HepG2 (cell line): ENCODE results near the gene GOLGA6D. TPM values are rescaled to one million over a fixed set of nuclear protein-coding genes. Genes with fewer than 3 reads are reported as not detected.

Source experiments
- ATF7-NPFF ChIP-seq: sonication (generic); formaldehyde crosslinking; IDR thresholded peaks from 2 replicates; pipeline ENCODE4 v1.8.1; 2023; ENCODE audit warnings: mild to moderate bottlenecking, low read depth, missing genetic modification reagents, moderate library complexity
- CHD2 ChIP-seq: IDR thresholded peaks from 2 replicates; pipeline ENCODE4 v1.6.1; 2011; ENCODE audit warnings: low read depth, low read length, improper control_type of control experiment
- FOXK1 ChIP-seq: sonication (generic); formaldehyde crosslinking; IDR thresholded peaks from 2 replicates; pipeline ENCODE4 v1.4.0; 2020; ENCODE audit warnings: low read depth, missing genetic modification reagents, borderline replicate concordance
- GABPA ChIP-seq, 2 experiments: IDR thresholded peaks; 2 replicates each; pipeline ENCODE4 v1.6.1; 2011 to 2016; ENCODE audit warnings: low read depth in 2 of 2, low read length in 1 of 2, missing biosample characterization in 1 of 2, missing genetic modification characterization in 1 of 2
- JUNB ChIP-seq: sonication (generic); formaldehyde crosslinking; IDR thresholded peaks from 2 replicates; pipeline ENCODE4 v1.8.0; 2022; ENCODE audit warnings: missing genetic modification reagents, mild to moderate bottlenecking, borderline replicate concordance
- NBN ChIP-seq: fragments of 450-650 bp; conservative IDR thresholded peaks from 2 replicates; pipeline ENCODE4 v1.6.1; 2017
- NONO ChIP-seq, 2 experiments: fragments of 450-650 bp in 1 of 2; sonication (generic) in 1 of 2; formaldehyde crosslinking in 1 of 2; IDR thresholded peaks in 1 of 2; conservative IDR thresholded peaks in 1 of 2; 2 replicates each; pipeline versions ENCODE4 v1.6.1 to v1.8.0; 2017 to 2022; ENCODE audit warnings: mild to moderate bottlenecking in 1 of 2, missing genetic modification reagents in 1 of 2, moderate library complexity in 1 of 2
- REPIN1 ChIP-seq: sonication (generic); formaldehyde crosslinking; IDR thresholded peaks from 2 replicates; pipeline ENCODE4 v1.8.0; 2022; ENCODE audit warnings: missing genetic modification reagents, low read depth, mild to moderate bottlenecking, borderline replicate concordance
- SNAPC2 ChIP-seq: sonication (generic); formaldehyde crosslinking; IDR thresholded peaks from 2 replicates; pipeline ENCODE4 v1.8.1; 2022; ENCODE audit warnings: mild to moderate bottlenecking, missing genetic modification reagents
- SPEN ChIP-seq: sonication (generic); formaldehyde crosslinking; IDR thresholded peaks from 2 replicates; pipeline ENCODE4 v1.5.1; 2020; ENCODE audit warnings: low read depth, mild to moderate bottlenecking, missing genetic modification reagents
- TSC22D2 ChIP-seq: sonication (generic); formaldehyde crosslinking; IDR thresholded peaks from 2 replicates; pipeline ENCODE4 v1.5.1; 2020; ENCODE audit warnings: missing genetic modification reagents, mild to moderate bottlenecking, borderline replicate concordance
- WIZ ChIP-seq: sonication (generic); formaldehyde crosslinking; IDR thresholded peaks from 2 replicates; pipeline ENCODE4 v1.5.1; 2020; ENCODE audit warnings: mild to moderate bottlenecking, missing genetic modification reagents
- ZNF44 ChIP-seq: sonication (generic); formaldehyde crosslinking; IDR thresholded peaks from 2 replicates; pipeline ENCODE4 v1.5.1; 2020; ENCODE audit warnings: mild to moderate bottlenecking, missing genetic modification reagents
- ZNF451 ChIP-seq: sonication (generic); formaldehyde crosslinking; IDR thresholded peaks from 2 replicates; pipeline ENCODE4 v1.5.0; 2020; ENCODE audit warnings: mild to moderate bottlenecking, missing genetic modification reagents
- polyA plus RNA-seq, 8 experiments: library from polyadenylated mRNA; depleted of rRNA in 3 of 8; stranded (reverse) in 7 of 8; unstranded in 1 of 8; fragments of >200 nt; fragmentation: Illumina TruSeq in 4 of 8; extraction: Trizol in 4 of 8; gene quantifications; 2 replicates each; pipeline versions ENCODE4 v1.2.1 to v1.2.3, GENCODE V29; 2011 to 2016; ENCODE audit warnings: low read depth in 4 of 8, missing spikeins in 1 of 8, mixed read lengths in 1 of 8; ENCODE audit not compliant: insufficient read depth in 1 of 8
- total RNA-seq, 5 experiments: library from RNA; depleted of rRNA; stranded (reverse); fragments of >200 nt; fragmentation: Illumina TruSeq; extraction: Trizol; gene quantifications; 2 replicates each; pipeline ENCODE4 v1.2.3, GENCODE V29; 2016; ENCODE audit warnings: low read depth in 1 of 5
- TF ChIP-seq, protein P1 (sequence below): sonication (generic); formaldehyde crosslinking; IDR thresholded peaks from 2 replicates; pipeline ENCODE4 v1.5.0; 2020; ENCODE audit warnings: missing genetic modification reagents
- TF ChIP-seq, protein P2 (sequence below): sonication (generic); formaldehyde crosslinking; IDR thresholded peaks from 2 replicates; pipeline ENCODE4 v1.4.0; 2020; ENCODE audit warnings: missing genetic modification reagents
- TF ChIP-seq, protein P3 (sequence below): sonication (generic); formaldehyde crosslinking; IDR thresholded peaks from 2 replicates; pipeline ENCODE4 v1.5.0; 2020; ENCODE audit warnings: mild to moderate bottlenecking, missing genetic modification reagents
- TF ChIP-seq, protein P4 (sequence below): sonication (generic); formaldehyde crosslinking; IDR thresholded peaks from 2 replicates; pipeline ENCODE4 v1.4.0; 2020; ENCODE audit warnings: missing genetic modification reagents

GOLGA6D gene
- total and polyA plus RNA-seq, 2 of the 13 experiments (the other 11 are each of a cell fraction or from before 2014, with no cell fraction given), result 0.04 TPM; not detected in 1

DNA sequence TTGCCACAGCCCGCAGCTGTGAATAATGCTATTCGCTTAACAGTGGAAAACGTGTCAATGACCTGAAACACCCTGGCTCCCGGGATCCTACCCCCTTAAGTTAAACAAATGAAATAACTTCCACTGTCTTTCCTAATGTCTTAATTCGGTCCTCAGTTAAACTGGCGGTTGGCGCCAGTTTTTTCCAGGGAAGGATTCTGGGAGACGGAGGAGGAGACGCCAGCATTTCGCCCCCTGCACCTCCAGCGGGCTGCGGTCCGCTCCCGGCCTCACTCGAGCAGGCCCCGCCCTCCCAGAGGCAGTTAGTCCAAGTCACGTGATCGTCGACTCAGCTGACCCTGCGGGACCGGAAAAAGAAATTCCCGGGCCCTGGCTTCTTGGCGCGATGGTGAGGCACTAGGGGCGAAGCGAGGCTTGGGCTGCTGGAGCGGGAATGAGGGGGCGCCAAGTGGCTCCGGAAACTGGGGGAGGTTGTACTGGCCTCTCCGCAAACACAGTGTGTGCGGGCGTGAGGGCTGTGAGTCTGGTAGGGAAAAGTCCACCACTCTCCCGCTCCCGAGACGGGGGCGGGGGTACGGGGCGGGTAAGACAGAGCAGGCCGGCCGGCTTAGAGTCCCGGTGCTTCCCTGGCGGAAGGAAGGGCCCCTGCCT, 53.2 kb downstream of the GOLGA6D start, which contains the start of gene COMMD4 (continued):
- TF ChIP-seq, protein P1, sequence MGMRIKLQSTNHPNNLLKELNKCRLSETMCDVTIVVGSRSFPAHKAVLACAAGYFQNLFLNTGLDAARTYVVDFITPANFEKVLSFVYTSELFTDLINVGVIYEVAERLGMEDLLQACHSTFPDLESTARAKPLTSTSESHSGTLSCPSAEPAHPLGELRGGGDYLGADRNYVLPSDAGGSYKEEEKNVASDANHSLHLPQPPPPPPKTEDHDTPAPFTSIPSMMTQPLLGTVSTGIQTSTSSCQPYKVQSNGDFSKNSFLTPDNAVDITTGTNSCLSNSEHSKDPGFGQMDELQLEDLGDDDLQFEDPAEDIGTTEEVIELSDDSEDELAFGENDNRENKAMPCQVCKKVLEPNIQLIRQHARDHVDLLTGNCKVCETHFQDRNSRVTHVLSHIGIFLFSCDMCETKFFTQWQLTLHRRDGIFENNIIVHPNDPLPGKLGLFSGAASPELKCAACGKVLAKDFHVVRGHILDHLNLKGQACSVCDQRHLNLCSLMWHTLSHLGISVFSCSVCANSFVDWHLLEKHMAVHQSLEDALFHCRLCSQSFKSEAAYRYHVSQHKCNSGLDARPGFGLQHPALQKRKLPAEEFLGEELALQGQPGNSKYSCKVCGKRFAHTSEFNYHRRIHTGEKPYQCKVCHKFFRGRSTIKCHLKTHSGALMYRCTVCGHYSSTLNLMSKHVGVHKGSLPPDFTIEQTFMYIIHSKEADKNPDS (CRISPR knock-in tag), result no peak
- TF ChIP-seq SNAPC2 (CRISPR knock-in tag), result no peak
- no peak for TF ChIP-seq WIZ (CRISPR knock-in tag)
- no peak for TF ChIP-seq CHD2
- TF ChIP-seq ZNF451 (CRISPR knock-in tag), result peak; percentile 64; the same call in 1 of the 2 replicates
- TF ChIP-seq TSC22D2 (CRISPR knock-in tag), result peak; percentile 82; the same call in 1 of the 2 replicates
- TF ChIP-seq JUNB (CRISPR knock-in tag), result no peak
- TF ChIP-seq ATF7-NPFF (CRISPR knock-in tag), result 0 out of 2 replicates have a peak, but pooled peaks have one; percentile 75
- TF ChIP-seq, protein P2, sequence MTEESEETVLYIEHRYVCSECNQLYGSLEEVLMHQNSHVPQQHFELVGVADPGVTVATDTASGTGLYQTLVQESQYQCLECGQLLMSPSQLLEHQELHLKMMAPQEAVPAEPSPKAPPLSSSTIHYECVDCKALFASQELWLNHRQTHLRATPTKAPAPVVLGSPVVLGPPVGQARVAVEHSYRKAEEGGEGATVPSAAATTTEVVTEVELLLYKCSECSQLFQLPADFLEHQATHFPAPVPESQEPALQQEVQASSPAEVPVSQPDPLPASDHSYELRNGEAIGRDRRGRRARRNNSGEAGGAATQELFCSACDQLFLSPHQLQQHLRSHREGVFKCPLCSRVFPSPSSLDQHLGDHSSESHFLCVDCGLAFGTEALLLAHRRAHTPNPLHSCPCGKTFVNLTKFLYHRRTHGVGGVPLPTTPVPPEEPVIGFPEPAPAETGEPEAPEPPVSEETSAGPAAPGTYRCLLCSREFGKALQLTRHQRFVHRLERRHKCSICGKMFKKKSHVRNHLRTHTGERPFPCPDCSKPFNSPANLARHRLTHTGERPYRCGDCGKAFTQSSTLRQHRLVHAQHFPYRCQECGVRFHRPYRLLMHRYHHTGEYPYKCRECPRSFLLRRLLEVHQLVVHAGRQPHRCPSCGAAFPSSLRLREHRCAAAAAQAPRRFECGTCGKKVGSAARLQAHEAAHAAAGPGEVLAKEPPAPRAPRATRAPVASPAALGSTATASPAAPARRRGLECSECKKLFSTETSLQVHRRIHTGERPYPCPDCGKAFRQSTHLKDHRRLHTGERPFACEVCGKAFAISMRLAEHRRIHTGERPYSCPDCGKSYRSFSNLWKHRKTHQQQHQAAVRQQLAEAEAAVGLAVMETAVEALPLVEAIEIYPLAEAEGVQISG (CRISPR knock-in tag), result peak; percentile 89
- TF ChIP-seq GABPA (IDR thresholded peaks at IDR 0.05; ENCODE audit: low read depth, low read length), result peak; percentile 43; the same call in 1 of the 2 replicates
- peak; percentile 89 for TF ChIP-seq GABPA (CRISPR knock-in tag; IDR thresholded peaks at IDR 0.05; ENCODE audit: low read depth)
- peak; percentile 83 for TF ChIP-seq FOXK1
- TF ChIP-seq, protein P3, sequence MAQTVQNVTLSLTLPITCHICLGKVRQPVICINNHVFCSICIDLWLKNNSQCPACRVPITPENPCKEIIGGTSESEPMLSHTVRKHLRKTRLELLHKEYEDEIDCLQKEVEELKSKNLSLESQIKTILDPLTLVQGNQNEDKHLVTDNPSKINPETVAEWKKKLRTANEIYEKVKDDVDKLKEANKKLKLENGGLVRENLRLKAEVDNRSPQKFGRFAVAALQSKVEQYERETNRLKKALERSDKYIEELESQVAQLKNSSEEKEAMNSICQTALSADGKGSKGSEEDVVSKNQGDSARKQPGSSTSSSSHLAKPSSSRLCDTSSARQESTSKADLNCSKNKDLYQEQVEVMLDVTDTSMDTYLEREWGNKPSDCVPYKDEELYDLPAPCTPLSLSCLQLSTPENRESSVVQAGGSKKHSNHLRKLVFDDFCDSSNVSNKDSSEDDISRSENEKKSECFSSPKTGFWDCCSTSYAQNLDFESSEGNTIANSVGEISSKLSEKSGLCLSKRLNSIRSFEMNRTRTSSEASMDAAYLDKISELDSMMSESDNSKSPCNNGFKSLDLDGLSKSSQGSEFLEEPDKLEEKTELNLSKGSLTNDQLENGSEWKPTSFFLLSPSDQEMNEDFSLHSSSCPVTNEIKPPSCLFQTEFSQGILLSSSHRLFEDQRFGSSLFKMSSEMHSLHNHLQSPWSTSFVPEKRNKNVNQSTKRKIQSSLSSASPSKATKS, result no peak
- TF ChIP-seq, protein P4, sequence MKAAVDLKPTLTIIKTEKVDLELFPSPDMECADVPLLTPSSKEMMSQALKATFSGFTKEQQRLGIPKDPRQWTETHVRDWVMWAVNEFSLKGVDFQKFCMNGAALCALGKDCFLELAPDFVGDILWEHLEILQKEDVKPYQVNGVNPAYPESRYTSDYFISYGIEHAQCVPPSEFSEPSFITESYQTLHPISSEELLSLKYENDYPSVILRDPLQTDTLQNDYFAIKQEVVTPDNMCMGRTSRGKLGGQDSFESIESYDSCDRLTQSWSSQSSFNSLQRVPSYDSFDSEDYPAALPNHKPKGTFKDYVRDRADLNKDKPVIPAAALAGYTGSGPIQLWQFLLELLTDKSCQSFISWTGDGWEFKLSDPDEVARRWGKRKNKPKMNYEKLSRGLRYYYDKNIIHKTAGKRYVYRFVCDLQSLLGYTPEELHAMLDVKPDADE, result no peak
- peak; percentile 54; the same call in 1 of the 2 replicates for TF ChIP-seq REPIN1 (CRISPR knock-in tag)
- TF ChIP-seq SPEN (CRISPR knock-in tag), result peak; percentile 94
- TF ChIP-seq NONO (IDR thresholded peaks at IDR 0.05), result no peak
- peak; percentile 82 for TF ChIP-seq NONO (CRISPR knock-in tag; conservative IDR thresholded peaks at IDR 0.05)
- TF ChIP-seq ZNF44, result peak; percentile 41; the same call in 1 of the 2 replicates
- TF ChIP-seq NBN, result no peak
